HG02678 (cell line): ENCODE results near the gene CIRBP.
"Not testable (repeated sequence)": the region's sequence is repeated elsewhere in the genome, so short reads cannot be mapped to it uniquely, and the experiment has no call there.

Experiments used
- ATAC-seq: cut with Tn5 transposase; IDR thresholded peaks from one replicate; pipeline ENCODE4 v1.9.1; 2021; ENCODE audit warnings: mild to moderate bottlenecking, moderate library complexity; ENCODE audit not compliant: unreplicated experiment

Gene CIRBP

GRCh38 chr19:1289686-1290025 is 20.5 kb downstream of the CIRBP start:
- no peak for ATAC-seq

- no peak for ATAC-seq
Measured at GRCh38 chr19:1290196-1290702, 21.1 kb downstream of the CIRBP start.

- no peak for ATAC-seq
Measured at GRCh38 chr19:1290703-1291651, 21.8 kb downstream of the CIRBP start.

GRCh38 chr19:1291761-1292418 is 22.8 kb downstream of the CIRBP start:
- no peak for ATAC-seq

- ATAC-seq, result no peak
Measured at GRCh38 chr19:1292419-1293151, 23.5 kb downstream of the CIRBP start.

- no peak for ATAC-seq
Measured at GRCh38 chr19:1293782-1294604, 24.9 kb downstream of the CIRBP start.

GRCh38 chr19:1294688-1295087 is 25.6 kb downstream of the CIRBP start:
- no peak for ATAC-seq

GRCh38 chr19:1295169-1296012 is 26.3 kb downstream of the CIRBP start:
- ATAC-seq, result no peak

GRCh38 chr19:1296078-1296477 is 26.9 kb downstream of the CIRBP start:
- ATAC-seq, result no peak

GRCh38 chr19:1296575-1297271 is 27.6 kb downstream of the CIRBP start:
- ATAC-seq, result no peak

GRCh38 chr19:1298235-1298634 is 29.1 kb downstream of the CIRBP start:
- no peak for ATAC-seq

GRCh38 chr19:1299801-1300200 is 30.7 kb downstream of the CIRBP start:
- ATAC-seq, result no peak

- ATAC-seq, result no peak
Measured at GRCh38 chr19:1300744-1301490, 31.8 kb downstream of the CIRBP start.

GRCh38 chr19:1302533-1303239 is 33.6 kb downstream of the CIRBP start:
- ATAC-seq, result no peak

GRCh38 chr19:1304197-1304924 is 35.2 kb downstream of the CIRBP start:
- ATAC-seq, result no peak

GRCh38 chr19:1305354-1305753 is 36.2 kb downstream of the CIRBP start:
- not testable (repeated sequence) for ATAC-seq

- ATAC-seq, result no peak
Measured at GRCh38 chr19:1307320-1307719, 38.2 kb downstream of the CIRBP start.
